Urothelium cell line (cell line): ENCODE results near the gene CRABP2.

Source experiments
- DNase-seq: peaks from one replicate; pipeline ENCODE4 v3.0.0; 2011; ENCODE audit warnings: low spot score, mixed read lengths
- FAIRE-seq: peaks from 2 replicates; lab custom pipeline; 2011; peaks lifted over from hg19 to GRCh38; lab: Jason Lieb, UNC

The CRABP2 gene

GRCh38 chr1:156742801-156743200, 37.4 kb upstream of the CRABP2 start:
- no peak for FAIRE-seq
- no peak for DNase-seq

- DNase-seq (no peak), FAIRE-seq (no peak)
Measured at GRCh38 chr1:156742017-156742416, 36.6 kb upstream of the CRABP2 start.

- DNase-seq (no peak), FAIRE-seq (no peak)
Measured at GRCh38 chr1:156741481-156741983, 36.1 kb upstream of the CRABP2 start.

- FAIRE-seq (no peak), DNase-seq (peak; percentile 95)
Measured at GRCh38 chr1:156740741-156741480, 35.5 kb upstream of the CRABP2 start, which contains the start of gene MRPL24. Gene MRPL24, minus strand, starts transcription at chr1:156741088. Its CDS starts 2,384 bp downstream, at chr1:156738704.

GRCh38 chr1:156740237-156740740, 34.9 kb upstream of the CRABP2 start:
- DNase-seq (no peak), FAIRE-seq (no peak)

- no peak for FAIRE-seq
- no peak for DNase-seq
Measured at GRCh38 chr1:156738916-156739315, 33.5 kb upstream of the CRABP2 start.

GRCh38 chr1:156738407-156738806, 33.0 kb upstream of the CRABP2 start:
- DNase-seq, result no peak
- no peak for FAIRE-seq

GRCh38 chr1:156733989-156734584, 28.7 kb upstream of the CRABP2 start:
- FAIRE-seq (no peak), DNase-seq (no peak)

- peak; percentile 94 for DNase-seq
- FAIRE-seq, result peak; percentile 13
Measured at GRCh38 chr1:156728599-156729462, 23.4 kb upstream of the CRABP2 start, which contains the start of gene ISG20L2. Gene ISG20L2, minus strand, starts transcription at chr1:156728766. Its CDS starts 1,114 bp downstream, at chr1:156727652.

GRCh38 chr1:156727926-156728598, 22.7 kb upstream of the CRABP2 start, which contains the start of gene METTL25B:
Gene METTL25B, plus strand, starts transcription at chr1:156728469. Its CDS starts 636 bp downstream, at chr1:156729105.
- no peak for FAIRE-seq
- peak; percentile 86 for DNase-seq

GRCh38 chr1:156727492-156727891, 22.1 kb upstream of the CRABP2 start:
- FAIRE-seq (no peak), DNase-seq (no peak)

GRCh38 chr1:156726549-156727226, 21.3 kb upstream of the CRABP2 start:
- DNase-seq (no peak), FAIRE-seq (no peak)

- no peak for FAIRE-seq
Measured at GRCh38 chr1:156725683-156726280, 20.4 kb upstream of the CRABP2 start.

GRCh38 chr1:156721535-156721934, 16.2 kb upstream of the CRABP2 start:
- no peak for FAIRE-seq
- no peak for DNase-seq

More at GRCh38 chr1:156725683-156726280, 20.4 kb upstream of the CRABP2 start:
- DNase-seq, result peak; percentile 84

GRCh38 chr1:156721131-156721530, 15.7 kb upstream of the CRABP2 start:
- no peak for FAIRE-seq
- no peak for DNase-seq

- FAIRE-seq (no peak), DNase-seq (no peak)
Measured at GRCh38 chr1:156717351-156717750, 12.0 kb upstream of the CRABP2 start.

- FAIRE-seq (no peak), DNase-seq (no peak)
Measured at GRCh38 chr1:156714830-156715229, 9.4 kb upstream of the CRABP2 start.

GRCh38 chr1:156712626-156713025, 7.2 kb upstream of the CRABP2 start:
- no peak for FAIRE-seq
- DNase-seq, result no peak
